HG02678 (cell line): ENCODE results near the gene FKBP1A.

Source experiments
- ATAC-seq: cut with Tn5 transposase; IDR thresholded peaks from one replicate; pipeline ENCODE4 v1.9.1; 2021; ENCODE audit warnings: mild to moderate bottlenecking, moderate library complexity; ENCODE audit not compliant: unreplicated experiment

The FKBP1A gene

DNA sequence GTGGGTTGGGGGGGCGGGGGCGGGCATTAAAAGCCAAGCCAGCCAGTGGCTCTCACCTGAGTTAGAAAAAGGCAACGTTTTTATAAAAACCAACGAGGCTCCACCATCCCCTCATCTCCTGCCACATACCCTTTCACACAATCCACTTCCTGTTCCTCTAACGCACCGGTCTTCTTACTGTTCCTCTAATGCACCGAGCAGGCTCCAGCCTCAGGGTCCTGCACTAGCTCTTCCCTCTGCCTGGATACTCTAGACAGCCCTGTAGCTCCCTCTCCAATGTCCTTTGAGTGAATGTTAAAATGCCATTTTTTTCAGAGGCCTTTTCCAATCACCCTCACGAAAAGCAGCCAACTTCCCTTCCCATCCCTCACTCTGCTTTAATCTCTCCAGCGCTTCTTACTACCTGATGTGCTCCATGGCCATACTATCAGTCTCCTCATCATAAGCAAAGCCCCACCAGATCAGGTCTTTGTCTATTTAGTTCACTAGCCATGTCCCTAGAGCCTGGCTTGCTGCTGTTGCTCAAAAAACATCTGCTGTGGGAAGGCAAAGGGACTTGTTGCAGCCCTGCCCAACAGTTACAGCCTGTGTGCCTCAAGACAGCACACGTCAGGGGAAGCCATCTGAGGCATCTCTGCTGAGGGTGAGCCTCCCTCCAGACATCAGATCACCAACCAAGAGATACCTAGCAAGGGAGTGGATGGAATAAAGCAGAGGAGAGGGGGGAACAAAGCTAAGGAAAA lies 3.9 kb downstream of the FKBP1A start:
- ATAC-seq = no peak

DNA sequence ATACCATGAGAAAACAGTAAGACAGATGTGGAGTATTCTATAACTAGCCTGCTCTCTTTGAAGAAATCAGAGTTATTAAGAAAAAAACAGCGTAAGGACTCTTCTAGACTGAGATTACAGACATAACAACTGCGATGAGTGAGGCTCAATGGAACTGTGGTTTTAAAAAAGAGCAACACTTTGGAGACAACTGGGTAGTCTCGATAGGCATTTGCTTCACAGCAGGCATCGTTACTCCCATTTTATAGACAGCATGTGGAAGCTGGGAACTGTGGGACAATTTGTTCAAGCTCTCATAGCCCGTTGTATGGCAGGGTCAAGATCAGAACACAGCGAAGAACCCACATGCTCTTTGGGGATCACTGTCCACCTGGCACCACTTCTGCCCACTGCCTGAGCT lies 4.6 kb downstream of the FKBP1A start:
- ATAC-seq = no peak

DNA sequence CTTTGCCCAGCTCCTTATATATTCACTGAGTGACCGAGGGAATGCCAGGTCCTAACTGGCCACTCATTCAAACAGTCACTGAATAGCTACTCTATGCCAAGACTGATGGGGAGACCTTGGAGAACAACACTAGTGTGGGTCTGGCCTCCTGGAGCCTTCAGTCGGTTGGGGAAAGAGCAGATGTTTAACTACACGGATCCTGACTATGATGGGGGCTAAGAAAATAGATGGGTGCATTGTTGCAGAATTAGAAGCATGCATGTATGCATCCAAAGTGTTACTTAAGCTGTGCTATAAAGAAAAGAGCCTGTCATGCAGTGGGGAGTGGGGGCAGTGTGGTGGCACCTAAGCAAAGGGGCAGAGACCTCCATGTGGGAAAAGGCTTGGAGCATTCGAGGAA lies 6.5 kb downstream of the FKBP1A start:
- no peak for ATAC-seq

DNA sequence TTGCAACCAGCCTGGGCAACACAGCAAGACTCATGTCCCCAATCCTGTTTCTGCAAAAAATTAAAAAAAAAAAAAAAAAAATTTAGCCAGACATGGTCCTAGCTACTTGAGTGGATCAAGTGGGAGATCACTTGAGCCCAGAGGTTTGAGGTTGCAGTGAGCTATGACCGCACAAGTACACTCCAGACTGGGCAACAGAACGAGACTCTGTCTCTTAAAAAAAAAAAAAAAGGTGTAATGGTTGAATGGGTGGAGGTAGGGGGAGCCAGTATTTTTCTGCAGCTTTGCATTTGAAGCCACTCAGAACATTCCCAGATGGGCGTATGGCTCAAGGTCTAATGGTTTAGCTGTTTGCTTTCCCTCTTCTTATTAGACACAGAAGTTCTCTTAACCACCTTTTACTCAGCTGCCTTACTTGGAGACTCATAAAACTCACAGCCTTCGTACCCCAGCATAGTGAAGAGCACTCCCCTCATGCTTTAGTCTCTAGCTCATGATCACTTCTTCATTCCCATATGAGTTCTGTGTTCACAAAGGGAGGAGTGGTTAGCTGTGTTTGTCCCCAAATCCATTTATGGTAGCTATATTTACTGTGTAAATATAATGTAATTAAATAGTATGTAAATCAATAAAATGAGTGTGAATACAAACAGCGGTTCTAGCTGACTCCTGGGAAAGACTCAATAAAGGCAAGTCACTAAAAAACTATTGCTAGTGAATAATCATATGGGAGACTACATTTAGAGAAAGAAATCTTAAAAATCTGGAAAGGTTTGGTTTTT lies 9.0 kb downstream of the FKBP1A start:
- no peak for ATAC-seq

DNA sequence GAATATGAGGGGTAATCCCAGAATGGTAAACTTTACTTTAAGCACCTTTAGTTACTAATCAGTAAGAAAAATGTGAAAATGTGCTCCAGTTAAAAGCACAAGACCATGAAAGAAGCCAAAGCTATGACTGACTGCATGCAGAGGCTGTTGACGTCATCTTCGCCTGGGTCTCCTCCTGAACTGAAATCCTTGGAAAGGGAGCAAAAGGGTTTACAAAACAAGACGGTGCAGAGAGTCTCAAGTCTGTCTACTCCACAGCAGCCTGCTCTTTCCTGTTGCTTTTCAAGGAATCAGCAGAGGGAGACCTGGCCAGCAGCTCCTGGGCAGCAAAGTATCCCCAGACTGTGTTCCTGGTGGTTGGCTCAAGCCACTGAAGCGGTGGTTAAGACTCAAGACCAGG lies 10.2 kb downstream of the FKBP1A start:
- no peak for ATAC-seq

DNA sequence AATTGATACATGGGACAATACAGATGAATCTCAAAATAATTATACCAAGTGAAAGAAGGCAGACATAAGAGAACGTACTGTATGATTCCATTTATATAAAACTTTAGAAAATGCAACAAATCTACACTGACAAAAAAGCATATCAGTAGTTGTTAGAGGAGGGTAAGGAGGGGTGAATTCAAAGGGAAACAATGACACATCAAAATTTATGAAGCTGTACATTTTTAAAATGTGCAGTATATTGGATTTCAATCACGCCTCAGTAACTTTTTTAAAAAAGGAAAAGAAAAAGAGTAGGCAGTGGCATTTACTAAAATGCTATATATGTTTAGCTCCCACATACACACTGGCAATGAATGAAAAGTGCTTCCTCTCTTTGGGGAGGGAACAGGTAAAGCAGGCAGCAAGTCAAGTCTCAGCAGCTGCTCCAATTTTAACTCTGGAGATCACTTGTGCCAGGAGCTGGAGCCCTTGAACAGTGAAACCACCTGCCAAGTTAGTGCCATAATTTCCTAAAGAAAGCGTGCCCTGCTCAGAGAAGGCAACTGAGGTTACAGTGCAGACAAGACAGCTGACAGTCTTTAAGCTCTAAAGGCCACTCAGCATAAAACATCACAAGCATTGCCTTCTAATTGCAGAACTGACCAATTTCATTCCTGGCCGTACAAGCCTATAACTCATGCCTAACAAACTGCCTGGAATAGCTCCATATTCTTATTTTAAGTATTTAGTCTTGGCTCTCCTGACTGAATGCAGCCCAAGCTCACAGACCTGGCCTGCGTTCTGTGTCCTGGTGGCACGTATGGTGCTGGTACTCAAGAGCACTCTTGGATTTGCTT lies 10.9 kb downstream of the FKBP1A start:
- ATAC-seq = no peak

DNA sequence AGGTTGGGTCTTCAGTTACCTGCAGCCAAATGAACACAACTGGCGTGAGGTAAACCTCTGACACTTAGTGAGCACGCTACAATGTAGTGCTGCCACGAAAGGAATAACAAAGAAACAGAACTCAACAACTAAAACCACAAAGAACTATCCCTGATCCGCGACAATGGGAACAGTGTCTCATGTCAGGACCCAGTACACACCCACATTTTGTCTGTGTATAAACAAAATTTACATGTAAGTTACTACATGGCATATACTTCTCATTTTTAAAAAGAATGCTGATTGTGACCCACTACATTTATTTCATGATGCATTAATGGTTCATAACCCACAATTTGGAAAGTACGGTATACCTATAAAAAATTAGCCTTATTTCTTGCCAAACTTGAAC lies 14.1 kb downstream of the FKBP1A start:
- ATAC-seq = no peak

DNA sequence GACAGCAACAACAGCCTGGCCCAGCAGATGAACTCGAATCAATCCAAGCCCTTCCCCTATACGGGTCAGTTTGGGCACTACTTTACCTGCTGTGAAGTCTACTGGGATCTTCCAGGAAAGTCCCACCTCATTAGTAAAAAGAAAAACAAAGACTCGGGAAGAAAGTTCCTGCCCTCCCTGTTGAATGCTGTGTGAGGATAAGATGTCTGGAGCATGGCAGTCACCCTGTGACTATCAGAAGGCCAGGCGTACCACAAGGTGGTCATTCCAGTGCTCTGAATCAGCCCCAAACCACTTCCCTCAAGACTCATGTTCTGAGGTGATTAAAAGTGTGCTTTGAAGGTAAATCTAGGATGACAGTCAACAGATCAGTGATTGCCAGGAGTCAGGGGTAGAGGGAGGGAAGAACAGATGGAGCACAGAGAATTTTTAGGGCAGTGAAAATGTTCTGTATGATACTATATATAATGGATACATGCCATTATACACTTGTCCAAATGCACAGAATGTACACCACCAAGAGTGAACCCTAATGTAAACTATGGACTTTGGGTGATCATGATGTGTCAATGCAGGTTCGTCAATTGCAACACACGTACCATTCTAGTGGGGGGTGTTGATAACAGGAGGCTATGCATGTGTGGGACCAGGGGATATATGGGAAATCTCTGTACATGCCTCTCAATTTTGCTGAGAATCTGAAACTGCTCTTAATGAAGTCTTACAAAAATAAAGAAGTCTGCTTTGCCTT lies 14.7 kb downstream of the FKBP1A start:
- no peak for ATAC-seq

DNA sequence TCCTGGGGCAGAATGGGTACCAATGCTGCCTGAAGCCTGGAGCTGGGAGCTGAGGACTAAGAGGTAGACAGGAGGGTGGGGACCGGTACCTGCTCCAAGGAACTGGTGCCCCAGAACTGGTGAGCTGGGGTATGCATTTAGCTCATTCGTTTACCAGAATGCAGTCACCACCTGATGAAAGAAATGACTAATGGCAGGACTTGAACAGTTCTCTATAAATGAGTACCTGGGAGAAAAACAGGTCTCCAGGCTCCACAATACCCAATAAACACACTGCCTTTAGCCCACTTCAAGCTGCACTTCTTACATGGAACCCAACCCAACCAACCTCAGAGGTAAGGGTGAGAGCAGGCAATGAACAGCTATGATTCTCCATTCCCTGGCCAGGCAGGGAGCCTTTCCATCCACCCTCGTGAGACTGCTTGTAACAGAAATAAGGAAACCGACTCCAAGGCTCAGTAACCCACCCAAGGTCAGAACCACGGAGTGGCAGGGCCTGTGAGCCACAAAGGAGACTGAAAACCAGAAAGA lies 15.4 kb downstream of the FKBP1A start:
- no peak for ATAC-seq

DNA sequence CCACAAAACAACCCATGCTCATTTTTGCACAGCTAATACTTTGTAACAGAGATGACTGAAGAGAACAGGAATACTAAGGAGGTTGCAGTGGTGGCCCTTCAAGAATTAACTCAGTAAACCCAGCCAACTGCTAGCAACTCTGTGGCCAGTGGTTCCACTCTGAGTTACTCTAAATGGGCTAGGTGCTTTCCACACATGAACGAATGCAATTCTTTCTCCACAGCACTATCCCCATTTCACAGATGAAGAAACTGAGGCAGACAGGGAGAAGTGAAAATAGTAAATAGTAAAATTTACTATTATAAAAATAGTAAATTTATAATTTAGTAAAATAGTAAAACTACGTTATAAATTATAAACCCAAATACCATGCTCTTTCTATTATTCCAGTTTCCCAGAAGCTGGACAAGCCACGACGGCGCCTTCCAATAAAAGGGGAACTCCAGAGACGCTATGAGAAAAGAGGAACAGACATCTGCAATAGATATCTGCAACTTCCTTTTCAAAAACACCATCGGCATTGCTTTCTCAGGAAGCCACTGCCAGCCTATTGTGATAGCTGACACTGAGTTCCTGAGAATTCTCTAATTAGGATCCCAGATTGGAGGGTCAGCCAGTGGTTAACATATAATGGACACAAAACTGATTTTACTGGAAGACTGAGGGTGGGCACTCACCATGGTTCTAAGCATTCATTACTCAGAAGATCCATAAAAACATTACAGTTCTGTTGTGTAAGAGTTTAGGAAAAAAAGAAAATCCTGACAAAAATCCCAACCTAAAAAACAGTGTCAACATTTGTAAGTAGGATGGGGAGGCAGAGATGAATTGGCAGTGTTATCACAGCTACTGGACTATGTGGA lies 16.2 kb downstream of the FKBP1A start:
- no peak for ATAC-seq

DNA sequence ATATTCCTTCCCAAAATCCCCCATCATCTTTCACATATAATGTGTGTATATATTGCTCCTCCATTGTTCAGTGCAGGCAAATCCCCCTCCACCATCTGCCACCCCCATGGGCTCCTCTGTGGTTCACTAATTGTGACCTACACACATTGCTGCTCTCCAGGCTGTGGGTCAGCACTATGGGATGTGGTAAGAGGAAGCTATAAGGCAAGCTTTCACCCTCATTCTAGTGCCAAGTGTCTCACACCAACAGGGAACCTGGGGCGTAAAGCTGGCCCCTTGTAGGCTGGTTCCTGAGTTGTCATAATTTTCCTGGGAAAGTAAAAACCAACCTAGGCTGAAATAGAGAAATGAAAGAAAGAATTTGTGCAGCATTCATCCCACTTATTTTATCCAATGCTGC lies 16.8 kb downstream of the FKBP1A start:
- ATAC-seq = no peak

DNA sequence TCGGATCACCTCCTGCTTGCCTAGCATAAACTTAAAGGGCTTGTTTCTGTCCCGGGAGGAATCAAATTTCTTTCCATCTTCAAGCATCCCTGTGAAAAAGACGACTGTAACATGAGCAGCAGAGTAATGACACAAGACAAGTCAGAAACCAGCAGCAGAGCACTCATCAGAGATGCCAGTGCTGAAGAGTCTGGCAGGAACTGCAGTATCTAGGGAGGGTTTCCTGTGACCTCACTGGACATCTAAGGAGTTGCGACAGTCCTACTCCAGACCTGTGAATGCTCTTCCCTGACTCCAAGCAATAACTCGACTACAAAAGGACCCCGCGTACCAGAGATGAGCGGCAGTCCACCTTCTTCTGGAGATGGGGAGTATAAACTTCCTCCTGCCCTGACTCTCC lies 17.3 kb downstream of the FKBP1A start:
- no peak for ATAC-seq

DNA sequence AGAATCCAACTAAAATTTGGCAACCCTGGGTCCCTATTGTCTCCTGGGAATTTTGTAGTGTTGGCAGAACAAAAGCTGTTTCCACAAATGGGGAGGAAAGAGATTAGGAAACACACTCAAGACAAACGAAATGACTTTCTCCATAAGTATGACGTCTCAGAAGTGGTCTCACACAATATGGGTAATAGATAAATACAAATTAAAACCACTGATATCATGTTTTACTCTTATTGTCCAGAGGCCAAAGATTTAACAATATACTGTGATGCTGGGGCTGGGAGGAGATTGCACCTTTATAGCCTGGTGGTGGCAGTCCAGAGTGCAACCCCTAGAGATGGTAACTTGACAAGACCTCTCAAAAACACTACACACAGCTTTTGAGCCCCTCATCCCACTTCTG lies 18.6 kb downstream of the FKBP1A start:
- no peak for ATAC-seq

DNA sequence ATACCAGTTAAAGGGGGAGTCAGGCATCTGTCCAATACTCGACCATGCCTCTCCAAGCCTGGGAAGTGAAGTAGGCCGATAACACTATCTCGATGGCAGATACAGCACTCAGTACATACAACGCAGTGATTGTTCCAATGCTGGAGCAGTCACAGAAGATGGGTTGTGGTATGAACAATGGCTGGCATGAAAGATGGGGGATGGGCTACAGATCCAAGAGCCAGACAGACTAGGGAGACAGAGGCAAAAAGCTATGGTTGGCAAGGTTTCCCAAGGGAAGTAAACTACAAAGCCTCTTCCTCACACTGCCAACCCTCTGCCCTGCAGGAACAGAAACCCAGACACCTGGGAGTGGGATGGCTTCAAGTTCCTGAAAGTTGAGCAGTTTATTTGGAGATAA lies 19.2 kb downstream of the FKBP1A start:
- ATAC-seq = no peak

DNA sequence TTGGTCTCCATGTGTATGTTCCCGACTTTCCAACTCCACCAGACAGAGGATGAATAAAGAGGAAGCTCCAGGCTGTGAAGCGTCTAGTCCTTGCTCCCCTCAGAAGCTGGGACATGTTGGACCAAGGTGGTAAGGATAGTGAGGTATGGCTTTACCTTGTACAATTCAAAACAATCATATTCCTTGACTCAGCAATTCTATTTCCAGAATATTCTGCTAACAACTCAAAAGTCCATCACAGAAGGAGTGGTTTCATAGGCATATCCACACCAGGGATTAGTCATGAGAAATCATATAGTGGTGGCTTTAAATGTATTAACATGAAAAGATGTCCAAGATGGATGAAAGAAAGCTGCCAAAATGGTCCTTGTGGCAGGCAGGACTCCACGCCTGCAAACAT lies 19.8 kb downstream of the FKBP1A start:
- no peak for ATAC-seq

DNA sequence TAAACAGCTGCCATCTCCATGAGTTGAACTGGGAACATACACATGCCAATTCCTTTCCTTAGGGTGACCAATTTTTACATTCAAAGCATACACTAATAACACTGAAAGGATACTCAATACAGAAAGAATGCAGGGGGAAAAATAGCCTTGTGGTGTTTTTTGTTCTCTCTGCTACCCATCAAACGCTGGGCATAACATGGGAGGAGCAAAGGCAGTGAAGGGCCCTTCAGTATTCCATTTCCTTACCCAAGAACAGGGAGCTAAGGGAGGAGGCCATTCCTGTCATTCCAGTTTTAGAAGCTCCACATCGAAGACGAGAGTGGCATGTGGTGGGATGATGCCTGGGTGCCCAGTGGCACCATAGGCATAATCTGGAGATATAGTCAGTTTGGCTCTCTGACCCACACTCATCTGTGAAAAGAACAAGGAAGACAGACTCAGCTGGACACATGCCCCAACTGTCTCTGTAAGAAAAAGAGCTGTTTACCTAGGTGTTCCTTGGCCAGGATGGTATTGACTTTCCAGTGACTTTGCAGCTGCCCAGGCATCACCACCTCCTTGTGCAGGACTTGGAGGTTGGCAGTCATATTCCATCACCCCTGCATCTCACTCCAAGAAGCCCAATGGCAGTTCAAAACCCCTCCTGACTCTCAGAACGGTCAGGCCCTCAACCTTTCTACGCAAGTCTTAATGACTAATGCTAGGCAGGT lies 20.9 kb downstream of the FKBP1A start:
- no peak for ATAC-seq

DNA sequence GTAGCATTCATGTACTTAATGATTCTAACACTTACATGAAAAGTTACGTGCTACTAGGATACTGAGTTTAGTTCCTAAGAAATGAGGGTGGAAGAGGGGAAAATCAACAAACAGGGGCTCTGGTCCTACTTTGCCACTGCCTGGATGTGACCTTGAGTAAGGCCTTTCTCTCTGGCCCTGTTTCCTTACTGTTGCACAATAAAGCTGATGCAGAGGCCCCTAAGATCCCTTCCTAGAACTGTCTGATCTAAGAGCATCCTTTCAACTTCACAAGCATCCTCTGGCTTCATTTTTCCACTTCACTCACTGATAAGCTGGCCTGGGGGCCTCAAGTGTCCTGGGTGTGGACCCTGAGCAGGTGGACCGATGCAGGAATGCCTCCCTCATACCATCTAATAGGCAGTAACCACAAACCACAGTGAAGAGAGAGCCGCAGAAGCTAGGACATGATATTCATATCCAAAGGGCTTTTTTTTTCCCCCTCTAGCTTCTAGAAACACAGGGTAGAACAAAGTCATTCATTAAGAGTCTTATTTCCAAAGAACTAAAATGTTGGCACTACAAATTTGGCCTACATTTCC lies 21.6 kb downstream of the FKBP1A start:
- no peak for ATAC-seq

DNA sequence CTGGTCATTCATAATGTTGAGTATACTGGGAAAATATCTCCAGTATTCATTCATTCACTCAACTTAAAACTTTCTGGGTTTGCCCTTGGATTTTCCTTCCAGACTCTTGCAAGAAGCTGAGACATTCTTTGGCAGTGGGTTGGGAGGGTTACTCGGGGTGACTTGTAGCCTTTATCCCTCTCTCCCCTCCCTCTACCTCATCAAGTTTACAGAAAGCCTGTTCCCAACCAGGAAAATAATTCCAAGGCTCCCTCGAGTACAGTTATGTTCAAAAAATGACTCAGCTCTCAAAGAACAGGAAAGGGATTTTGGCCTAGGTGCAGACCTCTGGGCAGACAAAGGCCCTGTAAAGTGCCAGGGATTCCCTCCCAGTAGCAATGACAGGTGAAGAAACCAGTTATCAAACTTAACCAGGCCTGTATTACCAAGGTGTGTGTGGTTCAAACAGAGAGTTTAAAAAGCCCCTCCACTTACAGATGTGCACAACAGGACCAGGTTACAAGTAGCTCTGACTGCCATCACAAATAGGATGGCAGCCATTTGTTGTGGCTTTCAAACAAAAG lies 22.2 kb downstream of the FKBP1A start:
- ATAC-seq = no peak
